Thymus (tissue), 11 donors: ENCODE measurements around the gene EXOSC9. TPM values are rescaled to one million over a fixed set of nuclear protein-coding genes. Genes with fewer than 3 reads are reported as not detected.

Experiments used
- DNase-seq, 9 donors: peaks; one replicate each; pipeline ENCODE4 v3.0.0-alpha.2; 2013; ENCODE audit warnings: low spot score in 9 of 9, low read depth in 6 of 9, missing footprints in 1 of 9
- H3K27ac ChIP-seq, 2 donors: one replicate each; pipeline ENCODE4 v1.5.1; 2013; ENCODE audit warnings: control low read depth in 1 of 2, low read depth in 1 of 2, low read length in 1 of 2, mild to moderate bottlenecking in 1 of 2, moderate library complexity in 1 of 2
- H3K27me3 ChIP-seq, 2 donors: one replicate each; pipeline ENCODE4 v1.5.1; 2013; ENCODE audit warnings: low read length in 1 of 2; ENCODE audit not compliant: control insufficient read depth in 2 of 2, insufficient read depth in 1 of 2
- H3K36me3 ChIP-seq, 2 donors: one replicate each; pipeline ENCODE4 v1.5.1; 2013; ENCODE audit warnings: low read length in 1 of 2, mild to moderate bottlenecking in 1 of 2, moderate library complexity in 1 of 2; ENCODE audit not compliant: control insufficient read depth in 2 of 2, insufficient read depth in 2 of 2
- H3K4me1 ChIP-seq, 2 donors: one replicate each; pipeline ENCODE4 v1.5.1; 2013; ENCODE audit warnings: low read length in 2 of 2; ENCODE audit not compliant: control insufficient read depth in 2 of 2, insufficient read depth in 2 of 2
- H3K4me3 ChIP-seq, 2 donors: one replicate each; pipeline ENCODE4 v1.5.1; 2013; ENCODE audit warnings: low read length in 2 of 2, control low read depth in 1 of 2, mild to moderate bottlenecking in 1 of 2
- H3K9me3 ChIP-seq, 2 donors: one replicate each; pipeline ENCODE4 v1.5.1; 2013; ENCODE audit warnings: low read length in 1 of 2, mild to moderate bottlenecking in 1 of 2; ENCODE audit not compliant: control insufficient read depth in 2 of 2, insufficient read depth in 1 of 2
- WGBS: extraction: QIAGEN DNeasy Blood & Tissue Kit; methylation state at CpG from one replicate; pipeline ENCODE4 v1.1.7; 2013; 5-methylcytosine and 5-hydroxymethylcytosine counted together
- polyA plus RNA-seq: library from polyadenylated mRNA; stranded (reverse); fragments of 200-250 nt; gene quantifications from one replicate; pipeline ENCODE4 v1.2.3, GENCODE V29; 2013
- total RNA-seq: library from RNA; stranded (reverse); fragments of 120-200 nt; gene quantifications from one replicate; pipeline ENCODE4 v1.2.4, GENCODE V29; 2013
- donor health status: healthy.

The EXOSC9 gene
- total and polyA plus RNA-seq, 2 donors = 33.4 to 66.3 TPM

GRCh38 chr4:121765971-121766538, 35.1 kb upstream of the EXOSC9 start:
- H3K27ac ChIP-seq = no peak overlapping the region
- no peak overlapping the region for H3K4me3 ChIP-seq
- no peak for DNase-seq
- peaks cover 0 to 3% of the 10 kb centered on the region in 2 donors for H3K9me3 ChIP-seq
- WGBS = 97% methylated on average over 9 of the region's 9 CpGs
- H3K4me1 ChIP-seq = peaks cover 3 to 7% of the 10 kb centered on the region in 2 donors
- no peaks in the 10 kb centered on the region for H3K36me3 ChIP-seq
- peaks cover 26 to 79% of the 10 kb centered on the region in 2 donors for H3K27me3 ChIP-seq

GRCh38 chr4:121767166-121767565, 34.0 kb upstream of the EXOSC9 start:
- no peak overlapping the region for H3K27ac ChIP-seq
- peaks cover 0 to 4% of the 10 kb centered on the region in 2 donors for H3K4me1 ChIP-seq
- WGBS = 97% methylated on average over 4 of the region's 4 CpGs
- no peaks in the 10 kb centered on the region for H3K36me3 ChIP-seq
- H3K4me3 ChIP-seq = no peak overlapping the region
- H3K27me3 ChIP-seq = peaks cover 26 to 82% of the 10 kb centered on the region in 2 donors
- H3K9me3 ChIP-seq = peaks cover 1 to 3% of the 10 kb centered on the region in 2 donors
- no peak for DNase-seq

GRCh38 chr4:121769341-121769740, 31.8 kb upstream of the EXOSC9 start:
- peaks cover 0 to 1% of the 10 kb centered on the region in 2 donors for H3K9me3 ChIP-seq
- no peaks in the 10 kb centered on the region for H3K36me3 ChIP-seq
- no peak overlapping the region for H3K27ac ChIP-seq
- H3K4me1 ChIP-seq = peaks cover 0 to 2% of the 10 kb centered on the region in 2 donors
- WGBS = 98% methylated on average over 2 of the region's 2 CpGs
- H3K27me3 ChIP-seq = peaks cover 14 to 60% of the 10 kb centered on the region in 2 donors
- no peak overlapping the region for H3K4me3 ChIP-seq
- no peak for DNase-seq

- no peaks in the 10 kb centered on the region for H3K4me1 ChIP-seq
- no peak overlapping the region for H3K4me3 ChIP-seq
- peaks cover 0 to 1% of the 10 kb centered on the region in 2 donors for H3K9me3 ChIP-seq
- peaks cover 5 to 35% of the 10 kb centered on the region in 2 donors for H3K27me3 ChIP-seq
- WGBS = 100% methylated on average over 1 of the region's 1 CpG
- H3K36me3 ChIP-seq = no peaks in the 10 kb centered on the region
- no peak for DNase-seq
- no peak overlapping the region for H3K27ac ChIP-seq
Measured at GRCh38 chr4:121771869-121772268, 29.3 kb upstream of the EXOSC9 start.

GRCh38 chr4:121773883-121774282, 27.2 kb upstream of the EXOSC9 start:
- Histone ChIP-seq H3K27me3 (peaks cover 0 to 21% of the 10 kb centered on the region in 2 donors), H3K4me1 (no peaks in the 10 kb centered on the region), H3K36me3 (no peaks in the 10 kb centered on the region), H3K27ac (no peak overlapping the region), H3K4me3 (no peak overlapping the region), H3K9me3 (peaks cover 0 to 1% of the 10 kb centered on the region in 2 donors)
- DNase-seq = no peak
- WGBS = 90% methylated on average over 1 of the region's 1 CpG

- Histone ChIP-seq H3K4me3 (no peak overlapping the region), H3K36me3 (no peaks in the 10 kb centered on the region), H3K27ac (no peak overlapping the region), H3K27me3 (peaks cover 0 to 3% of the 10 kb centered on the region in 2 donors), H3K9me3 (no peaks in the 10 kb centered on the region), H3K4me1 (no peaks in the 10 kb centered on the region)
- DNase-seq = no peak
- 94% methylated on average over 6 of the region's 6 CpGs for WGBS
Measured at GRCh38 chr4:121776610-121777401, 24.3 kb upstream of the EXOSC9 start.

- 67% methylated on average over 3 of the region's 3 CpGs for WGBS
- DNase-seq = no peak
- Histone ChIP-seq H3K4me3 (no peak overlapping the region), H3K9me3 (no peaks in the 10 kb centered on the region), H3K36me3 (no peaks in the 10 kb centered on the region), H3K27me3 (peaks cover 0 to 3% of the 10 kb centered on the region in 2 donors), H3K4me1 (no peaks in the 10 kb centered on the region), H3K27ac (no peak overlapping the region)
Measured at GRCh38 chr4:121777625-121778024, 23.5 kb upstream of the EXOSC9 start.

GRCh38 chr4:121778991-121779628, 22.0 kb upstream of the EXOSC9 start:
- H3K27me3 ChIP-seq = peaks cover 0 to 5% of the 10 kb centered on the region in 2 donors
- no peaks in the 10 kb centered on the region for H3K9me3 ChIP-seq
- DNase-seq = no peak
- no peaks in the 10 kb centered on the region for H3K36me3 ChIP-seq
- 97% methylated on average over 8 of the region's 8 CpGs for WGBS
- H3K27ac ChIP-seq = no peak overlapping the region
- no peaks in the 10 kb centered on the region for H3K4me1 ChIP-seq
- no peak overlapping the region for H3K4me3 ChIP-seq

- H3K27ac ChIP-seq = no peak overlapping the region
- WGBS = 92% methylated on average over 1 of the region's 1 CpG
- no peaks in the 10 kb centered on the region for H3K9me3 ChIP-seq
- peaks cover 0 to 16% of the 10 kb centered on the region in 2 donors for H3K27me3 ChIP-seq
- no peaks in the 10 kb centered on the region for H3K36me3 ChIP-seq
- H3K4me3 ChIP-seq = no peak overlapping the region
- H3K4me1 ChIP-seq = no peaks in the 10 kb centered on the region
- no peak for DNase-seq
Measured at GRCh38 chr4:121783210-121783609, 17.9 kb upstream of the EXOSC9 start.
